Stimulated activated CD8-positive, alpha-beta memory T cell treated with anti-CD3 and anti-CD28 coated beads, Interleukin-2, amount 100 ng/mL, for 1 hour (primary cell): ENCODE results near the gene PACS1.
A peak's percentile ranks its signal among the peaks of the same experiment; 100 is the strongest.

ENCODE experiments used
- DNase-seq, 2 donors: peaks; one replicate each; pipeline ENCODE4 v3.0.0-alpha.2; 2020; ENCODE audit warnings: low read depth in 2 of 2

Gene PACS1

GRCh38 chr11:66288671-66289547, 218.8 kb downstream of the PACS1 start, which contains the start of gene YIF1A:
TSS of gene YIF1A (minus strand) at chr11:66289143. CDS start at chr11:66288985, 158 bp downstream.
- DNase-seq = peak; percentile 91 to 94

DNA sequence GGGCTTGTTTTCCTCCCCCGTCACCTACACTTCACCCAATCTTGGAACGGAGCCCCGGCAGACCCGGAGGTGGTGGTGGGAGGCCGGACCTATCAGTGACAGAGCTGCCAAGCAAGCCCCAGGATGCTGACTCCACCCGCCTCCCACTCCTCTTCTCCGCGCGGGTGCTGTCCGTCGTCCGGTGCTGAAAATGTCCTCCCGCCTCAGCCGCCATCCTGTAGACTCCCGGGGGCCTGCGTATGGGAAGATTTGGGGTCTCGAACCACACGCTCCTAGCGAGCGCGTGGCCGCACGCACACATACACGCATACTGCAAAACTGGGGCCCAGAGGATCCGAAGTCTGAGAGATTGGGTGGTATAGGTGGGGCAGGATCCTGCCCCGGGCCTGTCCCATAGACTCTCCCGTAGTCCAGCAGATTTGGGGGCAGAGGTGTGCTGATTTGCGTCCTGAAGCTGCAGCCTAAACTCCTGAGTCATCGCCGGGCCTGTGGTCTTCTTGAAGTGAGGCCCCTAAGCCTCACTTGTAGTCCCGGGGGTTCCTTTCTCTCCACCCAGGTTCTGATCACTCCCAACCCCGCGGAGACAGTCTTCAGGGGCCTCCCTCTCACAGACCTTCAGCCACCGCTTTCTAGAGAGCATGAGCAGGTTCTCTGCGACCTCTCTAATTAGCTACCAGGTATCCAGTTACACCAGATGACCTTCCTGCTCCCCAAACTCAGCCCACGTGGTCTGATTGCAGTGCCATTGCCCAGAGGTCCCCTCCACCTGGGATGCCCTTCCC, 219.7 kb downstream of the PACS1 start:
- DNase-seq = peak in 1 of 2 donors; percentile 53

DNA sequence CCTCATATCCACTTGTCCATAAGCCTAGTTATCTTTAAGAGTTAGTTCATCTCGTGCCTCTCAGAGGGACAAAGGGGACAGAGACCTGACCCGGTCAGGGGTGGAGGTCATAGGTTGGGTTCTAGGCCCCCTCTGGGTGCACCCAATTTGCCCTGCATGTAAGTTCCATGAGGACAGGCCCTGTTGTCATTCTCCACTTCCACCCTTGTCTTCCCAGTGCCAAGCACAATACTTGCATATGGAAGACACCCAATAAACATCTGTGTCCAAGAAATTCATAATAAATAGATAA, 220.2 kb downstream of the PACS1 start:
- no peak for DNase-seq

- DNase-seq = no peak
Observed at GRCh38 chr11:66291303-66291705, 221.2 kb downstream of the PACS1 start.

DNA sequence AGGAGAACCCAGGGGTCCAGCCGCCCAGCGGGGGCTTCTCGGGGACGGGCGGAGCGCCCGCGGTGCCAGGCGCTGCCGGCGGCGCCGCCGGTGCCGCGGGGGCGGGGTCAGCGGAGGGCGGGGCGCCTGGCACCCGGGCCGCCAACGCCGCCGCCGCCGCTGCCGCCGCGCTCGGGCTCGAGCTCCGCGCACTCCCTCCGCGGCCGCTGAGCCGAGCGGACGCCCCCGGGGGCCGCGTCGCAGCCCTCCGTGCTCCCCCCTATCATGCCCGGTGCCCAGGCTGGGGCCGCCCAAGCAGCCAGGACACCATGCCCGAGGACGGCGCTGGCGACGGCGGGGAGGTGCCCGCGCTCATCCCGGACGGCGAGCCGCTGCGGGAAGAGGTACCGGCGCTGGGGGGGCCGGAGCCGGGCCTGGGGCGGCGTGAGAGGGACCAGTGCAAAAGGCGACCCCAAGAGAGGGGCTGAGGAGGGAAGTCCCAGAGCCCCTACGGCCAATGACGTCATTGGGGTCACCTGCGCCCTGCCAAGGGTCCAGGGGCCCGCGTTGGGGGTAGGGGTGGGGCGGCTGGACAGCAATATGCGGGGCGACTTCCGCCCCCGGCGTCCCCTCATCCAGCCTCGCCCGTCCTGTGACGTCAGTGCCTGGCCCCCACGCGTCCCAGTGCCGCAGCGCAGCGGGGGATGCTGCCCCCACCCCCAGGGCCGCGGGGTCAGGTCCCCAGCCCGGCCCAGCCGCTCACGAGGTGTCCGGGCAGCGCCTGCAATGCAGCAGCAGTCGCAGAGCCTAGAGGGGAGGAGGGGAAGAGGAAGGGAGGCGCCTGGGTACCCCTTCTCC, 221.9 kb downstream of the PACS1 start, which contains the start of gene TMEM151A:
Gene TMEM151A (plus strand): TSS at position 189 of the 837 bp plus-strand sequence. CDS start 120 bp downstream, at position 309.
- DNase-seq = no peak

GRCh38 chr11:66292543-66293332, 222.7 kb downstream of the PACS1 start:
- no peak for DNase-seq

DNA sequence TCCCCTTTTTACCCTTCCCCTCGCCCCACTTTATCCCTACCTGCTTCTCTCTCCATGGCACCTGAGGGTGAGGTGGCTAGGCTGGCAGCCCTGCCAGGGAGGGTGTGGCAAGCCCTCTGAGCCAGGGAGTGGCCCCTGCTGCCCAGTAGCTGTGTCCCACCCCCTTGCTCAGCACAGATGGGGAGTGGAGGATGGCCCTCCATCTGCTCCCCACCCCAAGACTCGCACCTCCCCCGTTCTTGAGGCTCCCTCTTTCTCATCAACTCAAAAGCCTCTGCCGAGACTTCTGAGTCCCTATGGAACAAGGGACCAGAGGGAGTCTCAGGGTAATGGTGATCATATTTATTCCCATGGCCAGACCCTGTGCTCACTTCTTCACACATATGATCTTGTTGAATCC, 223.3 kb downstream of the PACS1 start:
- no peak for DNase-seq

DNA sequence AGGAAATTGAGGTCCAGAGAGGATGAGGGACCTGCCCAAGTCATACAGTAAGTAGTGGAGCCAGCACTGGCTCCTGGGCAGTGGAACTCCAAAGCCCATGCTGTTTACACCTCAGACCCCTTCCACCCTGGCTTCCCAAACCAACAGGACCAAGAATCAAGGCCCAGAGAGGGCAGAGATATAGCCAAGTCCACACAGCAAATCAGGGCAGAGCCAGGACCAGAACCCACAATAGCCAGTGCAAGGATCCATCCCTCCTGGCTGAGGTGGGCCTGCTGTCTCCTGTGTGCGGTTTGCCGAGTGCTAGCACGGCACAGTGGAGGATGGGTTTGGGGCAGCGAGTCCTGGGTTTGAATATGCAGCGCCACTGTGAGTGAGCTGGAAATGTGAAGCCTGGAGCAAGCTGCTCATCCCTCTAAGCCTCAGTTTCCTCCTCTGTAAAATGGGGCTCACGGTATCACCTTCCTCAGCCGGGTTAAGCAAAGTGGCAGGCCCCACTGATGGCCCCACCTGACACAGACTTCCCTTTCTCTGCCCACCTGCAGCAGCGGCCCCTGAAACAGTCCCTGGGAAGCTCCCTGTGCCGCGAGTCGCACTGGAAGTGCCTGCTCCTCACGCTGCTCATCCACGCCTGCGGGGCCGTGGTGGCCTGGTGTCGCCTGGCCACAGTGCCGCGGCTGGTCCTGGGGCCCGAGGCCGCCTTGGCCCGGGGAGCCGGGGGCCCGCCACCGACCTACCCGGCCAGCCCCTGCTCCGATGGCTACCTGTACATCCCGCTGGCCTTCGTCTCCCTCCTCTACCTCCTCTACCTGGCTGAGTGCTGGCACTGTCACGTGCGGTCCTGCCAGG, 223.9 kb downstream of the PACS1 start:
- no peak for DNase-seq
